ENCODE measurements around the gene GARIN3.

- TF ChIP-seq CTCF (IDR thresholded peaks at IDR 0.05) (no peak), POLR2A (IDR thresholded peaks at IDR 0.05) (no peak)
Measured at GRCh38 chr5:157160001-157160400, 6.1 kb downstream of the GARIN3 start.

All from heart left ventricle (tissue), 13 donors.